ENCODE data around the gene KNSTRN. TPM values are rescaled to one million over a fixed set of nuclear protein-coding genes. Genes with fewer than 3 reads are reported as not detected.
A peak's percentile ranks its signal among the peaks of the same experiment; 100 is the strongest.

The KNSTRN gene
- total RNA-seq, 1 donor from 2014 or later = 152 TPM

DNA sequence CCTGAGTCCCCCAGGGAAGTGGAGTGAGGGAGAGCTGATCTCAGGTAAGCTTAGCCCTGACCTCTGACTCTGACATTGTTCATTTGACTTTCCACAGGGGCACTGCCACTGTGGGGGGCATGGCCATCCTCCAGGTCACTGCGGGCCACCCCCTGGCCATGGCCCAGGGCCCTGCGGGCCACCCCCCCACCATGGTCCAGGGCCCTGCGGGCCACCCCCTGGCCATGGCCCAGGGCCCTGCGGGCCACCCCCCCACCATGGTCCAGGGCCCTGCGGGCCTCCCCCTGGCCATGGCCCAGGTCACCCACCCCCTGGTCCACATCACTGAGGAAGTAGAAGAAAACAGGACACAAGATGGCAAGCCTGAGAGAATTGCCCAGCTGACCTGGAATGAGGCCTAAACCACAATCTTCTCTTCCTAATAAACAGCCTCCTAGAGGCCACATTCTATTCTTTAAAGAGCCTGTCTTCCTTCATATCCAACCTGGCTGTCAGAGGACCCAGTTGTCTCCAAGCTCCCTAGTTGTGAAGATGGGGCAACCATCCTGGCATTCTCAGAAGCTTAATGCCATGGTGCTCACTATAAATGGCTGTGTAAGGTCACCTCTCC lies 26.4 kb upstream of the KNSTRN start:
- peaks cover 45% of the 10 kb centered on the region for H3K27me3 ChIP-seq
- Mint-ChIP-seq H3K4me3 (peak overlapping the region; percentile 51), H3K36me3 (no peaks in the 10 kb centered on the region)

DNA sequence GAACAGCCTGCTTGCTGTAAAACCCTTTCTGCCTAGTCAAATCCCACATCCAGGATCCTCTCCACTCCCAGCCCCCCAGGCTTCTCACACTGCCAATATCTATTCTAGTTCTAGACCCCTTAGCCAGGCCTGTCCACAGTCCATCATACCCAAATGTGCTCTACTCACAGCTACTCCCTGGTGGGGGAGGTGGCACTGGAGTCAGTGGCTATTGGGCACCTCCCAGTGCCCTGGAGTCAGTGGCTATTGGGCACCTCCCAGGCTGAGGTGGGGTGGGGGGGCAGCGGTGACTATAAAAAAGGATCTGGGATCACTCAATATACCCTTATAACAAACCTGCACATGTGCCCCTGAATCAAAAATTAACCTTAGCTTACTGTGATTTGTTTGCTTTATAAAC lies 25.3 kb upstream of the KNSTRN start:
- peaks cover 27% of the 10 kb centered on the region for H3K27me3 Mint-ChIP-seq (ENCODE audit: insufficient read depth, low read depth)
- DNase-seq (ENCODE audit: low spot score) = no peak
- Histone ChIP-seq H3K27me3 (peaks cover 57% of the 10 kb centered on the region), H3K79me2 (ENCODE audit: low read depth) (no peaks in the 10 kb centered on the region), H3K9ac (no peak overlapping the region), H3K4me1 (peaks cover 18% of the 10 kb centered on the region), H2AFZ (replicated peaks) (no peak overlapping the region), H3K36me3 (no peaks in the 10 kb centered on the region), H4K20me1 (ENCODE audit: low read depth) (peaks cover 11% of the 10 kb centered on the region), H3K9me3 (ENCODE audit: low read depth) (no peaks in the 10 kb centered on the region), H3F3A (ENCODE audit: low read depth) (peaks cover 28% of the 10 kb centered on the region), H3K27ac (no peak overlapping the region), H3K4me3 (peak overlapping the region; percentile 52), H3K4me2 (peak overlapping the region; percentile 80)
- TF ChIP-seq EZH2phosphoT487 (IDR thresholded peaks at IDR 0.05) (no peak), CTCF (IDR thresholded peaks at IDR 0.05) (no peak), EZH2 (IDR thresholded peaks at IDR 0.05) (no peak)
- H3K4me3 Mint-ChIP-seq = peak overlapping the region; percentile 82
- no peak overlapping the region for H3K27ac Mint-ChIP-seq
- H3K36me3 Mint-ChIP-seq = no peaks in the 10 kb centered on the region
- peaks cover 25% of the 10 kb centered on the region for H3K4me1 Mint-ChIP-seq
- no peaks in the 10 kb centered on the region for H3K9me3 Mint-ChIP-seq

More for the DNA sequence above, 26.4 kb upstream of the KNSTRN start:
- Histone ChIP-seq H3K9me3 (ENCODE audit: low read depth) (no peaks in the 10 kb centered on the region), H4K20me1 (ENCODE audit: low read depth) (peaks cover 11% of the 10 kb centered on the region), H2AFZ (replicated peaks) (no peak overlapping the region), H3F3A (ENCODE audit: low read depth) (peaks cover 28% of the 10 kb centered on the region), H3K79me2 (ENCODE audit: low read depth) (no peaks in the 10 kb centered on the region), H3K27ac (no peak overlapping the region), H3K4me2 (no peak overlapping the region), H3K9ac (no peak overlapping the region), H3K4me3 (no peak overlapping the region), H3K4me1 (peaks cover 18% of the 10 kb centered on the region), H3K36me3 (no peaks in the 10 kb centered on the region)
- DNase-seq (ENCODE audit: low spot score) = no peak
- Mint-ChIP-seq H3K27me3 (ENCODE audit: insufficient read depth, low read depth) (peaks cover 23% of the 10 kb centered on the region), H3K27ac (no peak overlapping the region), H3K4me1 (peaks cover 25% of the 10 kb centered on the region), H3K9me3 (no peaks in the 10 kb centered on the region)
- TF ChIP-seq EZH2 (IDR thresholded peaks at IDR 0.05) (no peak), CTCF (IDR thresholded peaks at IDR 0.05) (no peak), EZH2phosphoT487 (IDR thresholded peaks at IDR 0.05) (no peak)

GRCh38 chr15:40357723-40358470 lies 24.6 kb upstream of the KNSTRN start, which contains the start of gene DISP2:
TSS of gene DISP2 (plus strand) at chr15:40358219. CDS start at chr15:40358322, 103 bp downstream.
- peak; percentile 98 for DNase-seq (ENCODE audit: low spot score)
- peak within 1 kb of the TSS; percentile 98 for H3K4me2 ChIP-seq
- no peak within 1 kb of the TSS for H3K9ac ChIP-seq
- H3K36me3 Mint-ChIP-seq = no peaks in the 10 kb centered on the region
- no peaks in the 10 kb centered on the region for H3K9me3 ChIP-seq (ENCODE audit: low read depth)
- H3K36me3 ChIP-seq = no peaks in the 10 kb centered on the region
- H3K27ac Mint-ChIP-seq = no peak within 1 kb of the TSS
- peaks cover 28% of the 10 kb centered on the region for H3F3A ChIP-seq (ENCODE audit: low read depth)
- H3K4me3 ChIP-seq = peak within 1 kb of the TSS; percentile 70
- H3K4me1 ChIP-seq = peaks cover 18% of the 10 kb centered on the region
- peaks cover 25% of the 10 kb centered on the region for H3K4me1 Mint-ChIP-seq
- peaks cover 29% of the 10 kb centered on the region for H3K27me3 Mint-ChIP-seq (ENCODE audit: insufficient read depth, low read depth)
- no peaks in the 10 kb centered on the region for H3K9me3 Mint-ChIP-seq
- H3K27ac ChIP-seq = no peak within 1 kb of the TSS
- TF ChIP-seq EZH2phosphoT487 (IDR thresholded peaks at IDR 0.05) = no peak
- no peak for TF ChIP-seq CTCF (IDR thresholded peaks at IDR 0.05)
- no peak for TF ChIP-seq EZH2 (IDR thresholded peaks at IDR 0.05)
- H3K27me3 ChIP-seq = peaks cover 62% of the 10 kb centered on the region
- peak within 1 kb of the TSS; percentile 99 for H2AFZ ChIP-seq (replicated peaks)
- peak within 1 kb of the TSS; percentile 85 for H3K4me3 Mint-ChIP-seq
- peaks cover 11% of the 10 kb centered on the region for H4K20me1 ChIP-seq (ENCODE audit: low read depth)
- no peaks in the 10 kb centered on the region for H3K79me2 ChIP-seq (ENCODE audit: low read depth)
